ENCODE results near the gene CBFA2T3. TPM values are rescaled to one million over a fixed set of nuclear protein-coding genes. Genes with fewer than 3 reads are reported as not detected.

The CBFA2T3 gene
- total RNA-seq, 1 donor from 2014 or later: 8.6 TPM

GRCh38 chr16:88993946-88994600 is 17.1 kb upstream of the CBFA2T3 start:
- Histone ChIP-seq H3K27ac (replicated peaks) (no peak overlapping the region), H3K9me3 (replicated peaks) (peaks cover 23% of the 10 kb centered on the region), H3K27me3 (ENCODE audit: low read depth) (peaks cover 97% of the 10 kb centered on the region), H3K4me1 (no peaks in the 10 kb centered on the region), H3K36me3 (no peaks in the 10 kb centered on the region), H3K4me3 (no peak overlapping the region)
- intact Hi-C loops (cut with micrococcal nuclease): no loop called here
- TF ChIP-seq CTCF (IDR thresholded peaks at IDR 0.05; ENCODE audit: borderline replicate concordance): no peak
- DNase-seq: no peak

GRCh38 chr16:88993166-88993761 is 16.3 kb upstream of the CBFA2T3 start:
- peaks cover 98% of the 10 kb centered on the region for H3K27me3 ChIP-seq (ENCODE audit: low read depth)
- no peak overlapping the region for H3K27ac ChIP-seq (replicated peaks)
- TF ChIP-seq CTCF (IDR thresholded peaks at IDR 0.05; ENCODE audit: borderline replicate concordance): no peak
- peaks cover 16% of the 10 kb centered on the region for H3K9me3 ChIP-seq (replicated peaks)
- H3K4me3 ChIP-seq: no peak overlapping the region
- intact Hi-C loops (cut with micrococcal nuclease): no loop called here
- no peaks in the 10 kb centered on the region for H3K36me3 ChIP-seq
- H3K4me1 ChIP-seq: no peaks in the 10 kb centered on the region
- no peak for DNase-seq

- Histone ChIP-seq H3K4me3 (no peak overlapping the region), H3K36me3 (no peaks in the 10 kb centered on the region), H3K4me1 (no peaks in the 10 kb centered on the region), H3K9me3 (replicated peaks) (peaks cover 9% of the 10 kb centered on the region), H3K27ac (replicated peaks) (no peak overlapping the region), H3K27me3 (ENCODE audit: low read depth) (peaks cover 92% of the 10 kb centered on the region)
- DNase-seq: no peak
- no peak for TF ChIP-seq CTCF (IDR thresholded peaks at IDR 0.05; ENCODE audit: borderline replicate concordance)
- intact Hi-C loops (cut with micrococcal nuclease): no loop called here
These were observed 15.6 kb upstream of the CBFA2T3 start for GRCh38 chr16:88992351-88993165.

GRCh38 chr16:88991813-88992350 is 14.9 kb upstream of the CBFA2T3 start:
- intact Hi-C loops (cut with micrococcal nuclease): no loop called here
- H3K4me3 ChIP-seq: no peak overlapping the region
- peaks cover 86% of the 10 kb centered on the region for H3K27me3 ChIP-seq (ENCODE audit: low read depth)
- H3K9me3 ChIP-seq (replicated peaks): peaks cover 2% of the 10 kb centered on the region
- TF ChIP-seq CTCF (IDR thresholded peaks at IDR 0.05; ENCODE audit: borderline replicate concordance): no peak
- no peaks in the 10 kb centered on the region for H3K36me3 ChIP-seq
- no peak overlapping the region for H3K27ac ChIP-seq (replicated peaks)
- no peaks in the 10 kb centered on the region for H3K4me1 ChIP-seq
- no peak for DNase-seq

- TF ChIP-seq CTCF (IDR thresholded peaks at IDR 0.05; ENCODE audit: borderline replicate concordance): no peak
- H3K4me1 ChIP-seq: no peaks in the 10 kb centered on the region
- intact Hi-C loops (cut with micrococcal nuclease): no loop called here
- H3K9me3 ChIP-seq (replicated peaks): no peaks in the 10 kb centered on the region
- no peak for DNase-seq
- H3K27ac ChIP-seq (replicated peaks): no peak overlapping the region
- peaks cover 80% of the 10 kb centered on the region for H3K27me3 ChIP-seq (ENCODE audit: low read depth)
- no peaks in the 10 kb centered on the region for H3K36me3 ChIP-seq
- H3K4me3 ChIP-seq: no peak overlapping the region
These were observed 13.0 kb upstream of the CBFA2T3 start for GRCh38 chr16:88989852-88990547.
